ENCODE data around the gene SMARCA1. TPM values are rescaled to one million over a fixed set of nuclear protein-coding genes. Genes with fewer than 3 reads are reported as not detected.

The SMARCA1 gene
- total RNA-seq, 1 experiment from 2014 or later, result 88.5 TPM

DNA sequence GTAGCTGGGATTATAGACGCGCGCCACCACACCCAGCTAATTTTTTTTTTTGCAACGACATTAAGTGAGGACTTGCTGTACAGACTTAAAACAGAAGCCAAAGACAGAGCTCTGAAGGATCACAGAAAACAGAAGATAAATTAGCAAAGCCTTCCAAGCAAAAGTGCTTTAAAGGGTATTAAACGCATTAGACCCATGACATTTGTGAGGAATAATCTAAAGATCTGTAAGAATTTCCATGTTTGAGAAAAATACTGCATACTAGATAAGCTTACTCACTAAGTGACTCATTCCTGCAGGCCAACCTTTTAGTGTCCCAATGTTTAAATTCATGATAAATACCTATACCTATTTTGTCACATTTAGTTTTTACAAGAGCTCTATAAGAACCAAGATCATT is 27.4 kb downstream of the SMARCA1 start:
- DNase-seq, result no peak
- H3K4me1 ChIP-seq (replicated peaks; ENCODE audit: insufficient read depth), result no peaks in the 10 kb centered on the region
- intact Hi-C loops (cut with micrococcal nuclease; ENCODE audit: unreplicated experiment), result loop anchor here (10.0 kb wide), 1 partner anchor 69 kb away; no protein-coding TSS in a partner anchor
- no peaks in the 10 kb centered on the region for H4K20me1 ChIP-seq (ENCODE audit: insufficient read depth)
- H3K36me3 ChIP-seq (ENCODE audit: low read depth), result peaks cover 21% of the 10 kb centered on the region; the same call in 1 of the 2 replicates
- no peak overlapping the region for H2AFZ ChIP-seq
- no peaks in the 10 kb centered on the region for H3K27me3 ChIP-seq (ENCODE audit: insufficient read depth, low read depth)
- H3K27ac ChIP-seq, result no peak overlapping the region
- TSS peak; percentile 4 for BruUV-seq (replicated peaks)
- ChIA-PET CTCF (no interaction called here), POLR2A (ENCODE audit: unreplicated experiment) (interaction anchor here (0.6 kb wide), 1 partner anchor 26 kb away, joined by 15 read pairs; no protein-coding TSS in a partner anchor)
- H3F3A ChIP-seq (ENCODE audit: insufficient read depth, low read depth), result no peaks in the 10 kb centered on the region
- H3K9me2 ChIP-seq (ENCODE audit: insufficient read depth), result no peaks in the 10 kb centered on the region
- H3K4me3 ChIP-seq, result no peak overlapping the region
- no peak overlapping the region for H3K4me2 ChIP-seq
- TF ChIP-seq EZH2 (IDR thresholded peaks at IDR 0.05; ENCODE audit: low read depth), result no peak
- TF ChIP-seq, protein P1, sequence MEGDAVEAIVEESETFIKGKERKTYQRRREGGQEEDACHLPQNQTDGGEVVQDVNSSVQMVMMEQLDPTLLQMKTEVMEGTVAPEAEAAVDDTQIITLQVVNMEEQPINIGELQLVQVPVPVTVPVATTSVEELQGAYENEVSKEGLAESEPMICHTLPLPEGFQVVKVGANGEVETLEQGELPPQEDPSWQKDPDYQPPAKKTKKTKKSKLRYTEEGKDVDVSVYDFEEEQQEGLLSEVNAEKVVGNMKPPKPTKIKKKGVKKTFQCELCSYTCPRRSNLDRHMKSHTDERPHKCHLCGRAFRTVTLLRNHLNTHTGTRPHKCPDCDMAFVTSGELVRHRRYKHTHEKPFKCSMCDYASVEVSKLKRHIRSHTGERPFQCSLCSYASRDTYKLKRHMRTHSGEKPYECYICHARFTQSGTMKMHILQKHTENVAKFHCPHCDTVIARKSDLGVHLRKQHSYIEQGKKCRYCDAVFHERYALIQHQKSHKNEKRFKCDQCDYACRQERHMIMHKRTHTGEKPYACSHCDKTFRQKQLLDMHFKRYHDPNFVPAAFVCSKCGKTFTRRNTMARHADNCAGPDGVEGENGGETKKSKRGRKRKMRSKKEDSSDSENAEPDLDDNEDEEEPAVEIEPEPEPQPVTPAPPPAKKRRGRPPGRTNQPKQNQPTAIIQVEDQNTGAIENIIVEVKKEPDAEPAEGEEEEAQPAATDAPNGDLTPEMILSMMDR (conservative IDR thresholded peaks at IDR 0.05), result no peak
- H3K79me2 ChIP-seq (ENCODE audit: low read depth), result no peaks in the 10 kb centered on the region
- no peaks in the 10 kb centered on the region for H3K9me3 ChIP-seq (ENCODE audit: insufficient read depth, low read depth)

DNA sequence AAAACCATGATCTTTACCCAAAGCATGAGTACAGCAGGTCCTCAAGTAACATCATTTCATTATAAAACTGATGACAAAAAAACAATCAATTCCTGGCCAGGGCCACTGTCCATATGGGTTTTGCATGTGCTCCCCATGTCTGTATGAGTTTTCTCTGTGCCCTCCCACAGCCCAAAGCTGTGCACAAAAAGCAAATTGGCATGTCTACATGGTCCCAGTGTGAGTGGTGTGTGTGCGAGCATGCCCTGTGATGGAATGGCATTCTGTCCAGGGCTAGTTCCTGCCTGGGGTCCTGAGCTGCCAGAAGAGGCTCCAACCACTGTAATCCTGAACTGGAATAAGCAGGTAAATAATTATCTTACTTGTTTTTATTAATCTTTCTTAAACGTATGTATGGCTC is 28.4 kb downstream of the SMARCA1 start:
- TF ChIP-seq, protein P1 (conservative IDR thresholded peaks at IDR 0.05), result no peak
- TF ChIP-seq EZH2 (IDR thresholded peaks at IDR 0.05; ENCODE audit: low read depth), result no peak
- H3K27me3 ChIP-seq (ENCODE audit: insufficient read depth, low read depth), result no peaks in the 10 kb centered on the region
- BruUV-seq (replicated peaks), result no TSS peak
- no peak overlapping the region for H3K4me3 ChIP-seq
- no peaks in the 10 kb centered on the region for H4K20me1 ChIP-seq (ENCODE audit: insufficient read depth)
- H2AFZ ChIP-seq, result no peak overlapping the region
- no peak overlapping the region for H3K4me2 ChIP-seq
- H3K4me1 ChIP-seq (replicated peaks; ENCODE audit: insufficient read depth), result no peaks in the 10 kb centered on the region
- H3K9me3 ChIP-seq (ENCODE audit: insufficient read depth, low read depth), result no peaks in the 10 kb centered on the region
- H3F3A ChIP-seq (ENCODE audit: insufficient read depth, low read depth), result no peaks in the 10 kb centered on the region
- ChIA-PET POLR2A (ENCODE audit: unreplicated experiment) (no interaction called here), CTCF (no interaction called here)
- no peaks in the 10 kb centered on the region for H3K9me2 ChIP-seq (ENCODE audit: insufficient read depth)
- no peak overlapping the region for H3K27ac ChIP-seq
- H3K79me2 ChIP-seq (ENCODE audit: low read depth), result no peaks in the 10 kb centered on the region
- DNase-seq, result no peak
- H3K36me3 ChIP-seq (ENCODE audit: low read depth), result peaks cover 22% of the 10 kb centered on the region
- intact Hi-C loops (cut with micrococcal nuclease; ENCODE audit: unreplicated experiment), result loop anchor here (10.0 kb wide), 1 partner anchor 70 kb away; no protein-coding TSS in a partner anchor

GRCh38 chrX:129493643-129494042 is 29.6 kb downstream of the SMARCA1 start:
- Histone ChIP-seq H3K4me2 (no peak overlapping the region), H3K36me3 (ENCODE audit: low read depth) (peaks cover 30% of the 10 kb centered on the region), H3K27me3 (ENCODE audit: insufficient read depth, low read depth) (no peaks in the 10 kb centered on the region), H3K4me1 (replicated peaks; ENCODE audit: insufficient read depth) (no peaks in the 10 kb centered on the region), H3K27ac (no peak overlapping the region), H3F3A (ENCODE audit: insufficient read depth, low read depth) (no peaks in the 10 kb centered on the region), H3K4me3 (no peak overlapping the region), H3K79me2 (ENCODE audit: low read depth) (no peaks in the 10 kb centered on the region), H3K9me3 (ENCODE audit: insufficient read depth, low read depth) (no peaks in the 10 kb centered on the region), H3K9me2 (ENCODE audit: insufficient read depth) (no peaks in the 10 kb centered on the region), H2AFZ (no peak overlapping the region), H4K20me1 (ENCODE audit: insufficient read depth) (no peaks in the 10 kb centered on the region)
- intact Hi-C loops (cut with micrococcal nuclease; ENCODE audit: unreplicated experiment), result loop anchor here (10.0 kb wide), 1 partner anchor 71 kb away; no protein-coding TSS in a partner anchor
- DNase-seq, result no peak
- ChIA-PET CTCF (no interaction called here), POLR2A (ENCODE audit: unreplicated experiment) (no interaction called here)
- no peak for TF ChIP-seq EZH2 (IDR thresholded peaks at IDR 0.05; ENCODE audit: low read depth)
- TF ChIP-seq, protein P1 (conservative IDR thresholded peaks at IDR 0.05), result no peak
- no TSS peak for BruUV-seq (replicated peaks)
